Measurements from ENCODE around the gene OTUD3.

OTUD3 gene

DNA sequence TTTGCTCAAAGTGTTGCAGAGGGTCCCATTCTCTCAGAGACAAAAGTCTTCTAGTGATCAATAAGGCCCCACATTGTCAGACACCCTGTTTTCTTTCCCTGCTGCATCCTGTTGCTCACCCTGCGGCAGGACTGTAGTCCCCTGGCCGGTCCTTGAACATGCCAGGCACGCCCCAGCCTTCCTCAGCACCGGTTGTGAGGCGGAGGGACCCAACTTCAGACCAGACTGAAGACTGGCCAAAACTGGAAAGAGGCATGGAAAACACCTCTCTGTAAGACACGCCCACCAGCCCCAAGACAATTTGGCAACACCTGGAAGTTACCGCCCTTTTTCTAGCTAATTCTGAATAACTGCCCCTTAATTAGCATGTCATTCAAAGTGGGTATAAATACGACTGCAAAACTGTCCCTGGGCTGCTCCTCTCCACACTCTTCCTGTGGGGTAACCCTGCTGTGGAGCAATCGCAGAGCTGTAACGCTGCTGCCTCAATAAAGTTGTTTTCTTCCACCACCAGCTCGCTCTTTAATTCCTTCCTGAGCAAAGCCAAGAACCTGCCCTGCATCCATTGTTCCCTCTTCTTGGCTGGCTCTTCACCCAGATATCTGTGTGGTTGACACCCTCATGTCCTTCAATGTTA, 73.5 kb downstream of the OTUD3 start:
- DNase-seq, result no peak

DNA sequence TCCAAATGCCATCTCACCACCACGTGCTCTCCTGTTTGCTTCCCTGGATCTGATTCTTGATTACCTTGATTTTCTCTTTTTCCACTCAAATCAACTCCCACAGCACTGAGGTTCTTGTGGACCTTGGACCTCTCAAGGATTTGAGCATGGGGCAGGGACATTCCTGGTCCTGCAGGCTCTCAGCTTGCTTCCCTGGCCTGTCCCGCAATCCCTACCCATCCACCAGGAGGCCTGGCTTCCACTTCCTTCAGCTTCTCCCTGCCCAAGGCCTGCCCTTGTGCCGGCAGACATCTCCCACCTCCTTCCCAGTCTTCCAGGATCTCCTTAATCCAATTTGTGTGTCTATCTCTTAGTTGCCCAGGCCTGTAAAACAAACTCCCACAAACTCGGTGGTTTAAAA, 75.6 kb downstream of the OTUD3 start:
- no peak for DNase-seq

DNA sequence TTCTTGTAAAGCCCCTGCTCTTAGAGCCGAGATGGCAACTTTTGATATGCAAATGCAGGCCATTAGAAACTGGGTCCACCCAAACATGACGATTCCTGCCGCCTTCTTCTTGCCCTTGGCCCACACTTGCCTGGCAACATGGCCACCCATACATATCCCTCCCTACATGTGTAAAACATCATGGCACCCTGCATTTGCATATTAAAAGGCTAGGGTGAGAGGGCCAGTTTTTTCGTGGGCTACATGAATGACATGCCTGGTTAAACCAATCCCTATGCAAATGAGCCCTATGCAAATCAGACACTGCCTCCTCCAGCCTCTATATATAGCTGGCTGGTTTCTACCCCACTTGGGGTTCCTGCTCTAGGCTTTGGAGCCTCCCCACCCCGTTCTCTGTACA, 78.4 kb downstream of the OTUD3 start:
- DNase-seq, result no peak
